Measurements from ENCODE around the gene CLSTN2.

Gene CLSTN2

DNA sequence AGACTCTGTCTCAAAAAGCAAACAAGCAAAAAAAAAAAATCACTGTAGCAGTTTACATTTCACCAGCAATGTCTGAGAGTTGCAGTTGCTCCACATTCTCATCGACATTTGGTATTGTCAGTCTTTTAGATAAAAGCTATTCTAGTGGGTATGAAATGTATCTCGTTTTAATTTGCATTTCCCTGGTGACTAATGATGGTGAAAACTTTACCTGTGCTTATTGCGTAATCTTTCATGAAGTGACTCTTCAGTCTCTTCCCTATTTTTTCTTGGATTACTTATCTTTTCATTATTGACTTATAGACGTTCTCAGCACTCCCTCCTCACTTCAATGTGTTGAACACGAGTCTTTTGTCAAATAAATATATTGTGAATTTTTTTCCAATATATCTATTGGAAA is 37.2 kb upstream of the CLSTN2 start:
- ChIA-PET CTCF (no interaction called here), POLR2A (no interaction called here)
- TF ChIP-seq CTCF (IDR thresholded peaks at IDR 0.05; ENCODE audit: control extremely low read depth, extremely low read depth, low read depth, missing control alignments) = no peak
- DNase-seq (ENCODE audit: extremely low spot score) = no peak

DNA sequence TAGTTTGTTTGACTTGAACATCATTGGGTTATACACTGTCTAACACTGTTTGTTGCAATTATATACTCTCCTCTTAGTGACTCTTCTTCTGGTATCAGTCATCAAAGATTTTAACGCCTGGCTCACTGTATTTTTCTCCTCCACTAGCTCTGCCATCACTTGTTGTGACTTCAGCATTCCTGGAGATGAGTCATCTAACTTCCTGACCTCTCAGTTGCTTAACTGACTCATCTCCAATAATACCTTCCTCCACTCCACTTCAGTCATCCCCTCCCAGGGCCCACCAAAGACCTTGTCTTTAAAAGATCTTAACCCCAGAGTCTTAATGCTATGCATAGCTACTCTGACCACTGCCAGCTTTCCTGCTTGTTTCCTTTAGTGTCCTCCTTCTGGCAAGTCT is 28.6 kb upstream of the CLSTN2 start:
- ChIA-PET CTCF (no interaction called here), POLR2A (no interaction called here)
- no peak for DNase-seq (ENCODE audit: extremely low spot score)
- TF ChIP-seq CTCF (IDR thresholded peaks at IDR 0.05; ENCODE audit: control extremely low read depth, extremely low read depth, low read depth, missing control alignments) = no peak

GRCh38 chr3:139909811-139910210 is 25.2 kb upstream of the CLSTN2 start:
- ChIA-PET CTCF (interaction anchor here (1.6 kb wide), 1 partner anchor 10 kb away, joined by 3 read pairs; no protein-coding TSS in a partner anchor), POLR2A (no interaction called here)
- no peak for DNase-seq (ENCODE audit: extremely low spot score)
- TF ChIP-seq CTCF (IDR thresholded peaks at IDR 0.05; ENCODE audit: control extremely low read depth, extremely low read depth, low read depth, missing control alignments) = no peak

- ChIA-PET POLR2A (no interaction called here), CTCF (no interaction called here)
- DNase-seq (ENCODE audit: extremely low spot score) = no peak
- no peak for TF ChIP-seq CTCF (IDR thresholded peaks at IDR 0.05; ENCODE audit: control extremely low read depth, extremely low read depth, low read depth, missing control alignments)
Observed at GRCh38 chr3:139916271-139916670, 18.7 kb upstream of the CLSTN2 start.

GRCh38 chr3:139917226-139917785 is 17.7 kb upstream of the CLSTN2 start:
- TF ChIP-seq CTCF (IDR thresholded peaks at IDR 0.05; ENCODE audit: control extremely low read depth, extremely low read depth, low read depth, missing control alignments) = no peak
- ChIA-PET CTCF (interaction anchor here (1.5 kb wide), 1 partner anchor 19 kb away, joined by 3 read pairs; no protein-coding TSS in a partner anchor), POLR2A (no interaction called here)
- no peak for DNase-seq (ENCODE audit: extremely low spot score)

- POLR2A ChIA-PET = no interaction called here
- CTCF ChIA-PET = no interaction called here
- no peak for DNase-seq (ENCODE audit: extremely low spot score)
- TF ChIP-seq CTCF (IDR thresholded peaks at IDR 0.05; ENCODE audit: control extremely low read depth, extremely low read depth, low read depth, missing control alignments) = no peak
Observed at GRCh38 chr3:139928708-139929505, 6.1 kb upstream of the CLSTN2 start.
